ENCODE data around the gene SETBP1.

The SETBP1 gene

GRCh38 chr18:44834867-44835469, 154.3 kb downstream of the SETBP1 start:
- no peak overlapping the region for H3K4me3 ChIP-seq (ENCODE audit: low read depth, low read length)
- no peak for TF ChIP-seq CTCF (IDR thresholded peaks at IDR 0.05; ENCODE audit: low read depth, low read length, missing control alignments)
- DNase-seq (ENCODE audit: low read depth) = no peak

GRCh38 chr18:44835703-44836102, 155.0 kb downstream of the SETBP1 start:
- H3K4me3 ChIP-seq (ENCODE audit: low read depth, low read length) = no peak overlapping the region
- no peak for DNase-seq (ENCODE audit: low read depth)
- no peak for TF ChIP-seq CTCF (IDR thresholded peaks at IDR 0.05; ENCODE audit: low read depth, low read length, missing control alignments)

DNA sequence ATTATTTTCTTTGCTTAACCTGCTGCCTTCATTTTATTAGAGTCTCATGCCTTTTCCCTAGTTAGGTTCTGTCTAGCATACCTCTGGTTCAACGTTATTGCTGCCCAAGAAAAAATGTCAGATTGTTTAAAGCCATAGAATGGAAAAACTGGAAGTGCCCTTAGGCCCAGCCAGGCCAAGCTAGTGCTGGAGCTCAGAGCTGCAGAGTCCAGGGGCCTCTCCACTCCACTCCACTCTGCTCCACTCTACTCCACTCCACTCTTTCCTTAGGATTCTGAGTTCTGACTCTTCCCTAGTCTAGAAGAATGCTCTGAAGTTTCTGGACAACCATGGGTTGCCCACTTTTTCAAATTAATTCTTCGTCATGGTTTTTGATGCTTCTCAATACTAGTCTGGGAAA, 155.6 kb downstream of the SETBP1 start:
- DNase-seq (ENCODE audit: low read depth) = no peak
- TF ChIP-seq CTCF (IDR thresholded peaks at IDR 0.05; ENCODE audit: low read depth, low read length, missing control alignments) = no peak
- H3K4me3 ChIP-seq (ENCODE audit: low read depth, low read length) = no peak overlapping the region

GRCh38 chr18:44837482-44838180, 156.9 kb downstream of the SETBP1 start:
- no peak overlapping the region for H3K4me3 ChIP-seq (ENCODE audit: low read depth, low read length)
- TF ChIP-seq CTCF (IDR thresholded peaks at IDR 0.05; ENCODE audit: low read depth, low read length, missing control alignments) = no peak
- no peak for DNase-seq (ENCODE audit: low read depth)

GRCh38 chr18:44838971-44839666, 158.4 kb downstream of the SETBP1 start:
- DNase-seq (ENCODE audit: low read depth) = peak; percentile 41
- TF ChIP-seq CTCF (IDR thresholded peaks at IDR 0.05; ENCODE audit: low read depth, low read length, missing control alignments) = no peak
- H3K4me3 ChIP-seq (ENCODE audit: low read depth, low read length) = no peak overlapping the region

GRCh38 chr18:44840058-44840790, 159.5 kb downstream of the SETBP1 start:
- H3K4me3 ChIP-seq (ENCODE audit: low read depth, low read length) = no peak overlapping the region
- TF ChIP-seq CTCF (IDR thresholded peaks at IDR 0.05; ENCODE audit: low read depth, low read length, missing control alignments) = no peak
- DNase-seq (ENCODE audit: low read depth) = no peak

All from GM12864 (cell line).